GM19468 (cell line): ENCODE results near the gene CIAO2A.
"Not testable (repeated sequence)": the region's sequence is repeated elsewhere in the genome, so short reads cannot be mapped to it uniquely, and the experiment has no call there.

Experiments used
- ATAC-seq: cut with Tn5 transposase; IDR thresholded peaks from one replicate; pipeline ENCODE4 v1.9.1; 2021; ENCODE audit warnings: mild to moderate bottlenecking, moderate library complexity, moderate number of reproducible peaks; ENCODE audit not compliant: unreplicated experiment; ENCODE audit errors: extremely low read depth

The CIAO2A gene

GRCh38 chr15:64072812-64073211 lies 20.8 kb downstream of the CIAO2A start:
- ATAC-seq: no peak

- no peak for ATAC-seq
These were observed 21.5 kb downstream of the CIAO2A start for GRCh38 chr15:64071931-64072765.

- ATAC-seq: no peak
These were observed 22.4 kb downstream of the CIAO2A start for GRCh38 chr15:64070965-64071851.

GRCh38 chr15:64070106-64070505 lies 23.5 kb downstream of the CIAO2A start:
- no peak for ATAC-seq

- ATAC-seq: no peak
These were observed 25.5 kb downstream of the CIAO2A start for GRCh38 chr15:64068133-64068532.

- no peak for ATAC-seq
These were observed 26.0 kb downstream of the CIAO2A start for GRCh38 chr15:64067564-64068030.

GRCh38 chr15:64066451-64066850 lies 27.2 kb downstream of the CIAO2A start:
- no peak for ATAC-seq

- no peak for ATAC-seq
These were observed 32.9 kb downstream of the CIAO2A start for GRCh38 chr15:64060716-64061115.

GRCh38 chr15:64059104-64059503 lies 34.5 kb downstream of the CIAO2A start:
- not testable (repeated sequence) for ATAC-seq

GRCh38 chr15:64058279-64058678 lies 35.4 kb downstream of the CIAO2A start:
- ATAC-seq: no peak

- not testable (repeated sequence) for ATAC-seq
These were observed 40.0 kb downstream of the CIAO2A start for GRCh38 chr15:64053674-64054073.

GRCh38 chr15:64052925-64053491 lies 40.6 kb downstream of the CIAO2A start:
- no peak for ATAC-seq

GRCh38 chr15:64051407-64052259 lies 42.0 kb downstream of the CIAO2A start:
- ATAC-seq: no peak

GRCh38 chr15:64051093-64051402 lies 42.6 kb downstream of the CIAO2A start:
- no peak for ATAC-seq

- ATAC-seq: no peak
These were observed 43.2 kb downstream of the CIAO2A start for GRCh38 chr15:64050281-64051092.

- no peak for ATAC-seq
These were observed 44.7 kb downstream of the CIAO2A start for GRCh38 chr15:64048781-64049460.

GRCh38 chr15:64046421-64047153 lies 47.1 kb downstream of the CIAO2A start, which contains the start of gene DAPK2:
DAPK2 (minus strand) TSS chr15:64046485; CDS start chr15:64040261, 6,224 bp downstream.
- no peak for ATAC-seq
